Lower leg skin (tissue), 3 donors: ENCODE results near the gene PAX5.

ENCODE experiments used
- CTCF ChIP-seq, 3 donors: fragments of 450-650 bp; IDR thresholded peaks; one replicate each; pipeline ENCODE4 v1.5.1; 2016; ENCODE audit warnings: antibody characterized with exemption in 3 of 3, mild to moderate bottlenecking in 3 of 3, moderate library complexity in 2 of 3
- POLR2A ChIP-seq, 2 donors: fragments of 450-650 bp; IDR thresholded peaks; one replicate each; pipeline ENCODE4 v1.6.1; 2016 to 2017; ENCODE audit warnings: antibody characterized with exemption in 2 of 2, mild to moderate bottlenecking in 1 of 2, moderate library complexity in 1 of 2

- TF ChIP-seq CTCF (IDR thresholded peaks at IDR 0.05) (no peak), POLR2A (IDR thresholded peaks at IDR 0.05) (no peak)
Observed at GRCh38 chr9:37026113-37026930, 7.7 kb downstream of the PAX5 start.
